ENCODE data around the gene PSENEN.
A peak's percentile ranks its signal among the peaks of the same experiment; 100 is the strongest.

PSENEN gene

DNA sequence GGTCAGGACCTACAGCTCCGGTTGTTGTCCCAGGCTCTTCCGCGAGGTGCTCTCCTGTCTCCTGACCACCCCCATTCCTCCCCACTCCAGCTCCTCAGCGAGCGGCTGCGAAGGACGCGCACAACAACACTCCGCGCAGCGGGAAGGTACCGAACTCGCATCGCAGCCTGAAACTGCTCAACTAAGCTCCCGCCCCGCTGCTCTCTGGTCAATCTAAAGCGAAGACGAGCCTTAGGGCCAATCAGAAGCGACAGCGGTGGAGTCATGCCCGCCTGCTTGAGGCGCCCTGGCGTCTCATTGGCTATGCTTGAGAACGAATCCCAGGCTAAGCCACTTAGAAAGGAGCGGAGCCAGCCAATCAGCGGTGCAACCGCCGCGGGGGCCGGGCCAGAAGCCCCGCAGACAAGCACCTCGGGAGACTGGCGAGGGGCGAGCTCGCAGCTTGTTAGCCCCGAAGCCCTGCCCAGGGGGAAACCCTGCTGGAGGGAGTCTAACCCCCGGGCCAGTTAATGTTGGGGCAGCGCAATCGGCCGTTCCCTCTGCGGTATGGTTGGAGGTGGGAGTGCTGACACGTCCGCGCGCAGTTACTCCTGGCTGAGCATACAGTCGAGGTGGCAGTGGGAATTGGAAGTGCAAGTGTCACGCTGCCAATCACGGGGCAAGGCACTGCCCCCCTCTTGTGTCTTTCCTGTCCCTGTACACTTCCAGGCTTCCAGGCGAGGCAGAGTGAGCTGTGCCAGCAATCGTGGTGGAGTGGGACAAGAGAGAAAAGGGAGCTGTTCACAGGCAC is 43.0 kb upstream of the PSENEN start:
- no peaks in the 10 kb centered on the region for H3K27me3 ChIP-seq (ENCODE audit: insufficient read depth, low read length, poor library complexity, severe bottlenecking)
- H3K9me2 ChIP-seq (replicated peaks; ENCODE audit: low read depth, low read length): no peaks in the 10 kb centered on the region
- no peaks in the 10 kb centered on the region for H3K9me3 ChIP-seq (ENCODE audit: insufficient read depth, low read depth, low read length)
- H3K36me3 ChIP-seq (ENCODE audit: insufficient read depth, low read length): no peaks in the 10 kb centered on the region
- peak overlapping the region; percentile 77 for H3K4me3 ChIP-seq (ENCODE audit: low read length, poor library complexity, severe bottlenecking)
- peak overlapping the region; percentile 94 for H2AFZ ChIP-seq (ENCODE audit: low read length)
- peak overlapping the region; percentile 80 for H3K4me2 ChIP-seq (ENCODE audit: low read depth, low read length, poor library complexity, severe bottlenecking)
- H3K9ac ChIP-seq (ENCODE audit: low read depth, low read length, poor library complexity, severe bottlenecking): peak overlapping the region; percentile 51
- H3F3A ChIP-seq (ENCODE audit: low read depth): no peaks in the 10 kb centered on the region
- no peaks in the 10 kb centered on the region for H3K79me2 ChIP-seq (ENCODE audit: insufficient read depth, low read length)
- H4K20me1 ChIP-seq (ENCODE audit: insufficient read depth, low read length, poor library complexity, severe bottlenecking): no peaks in the 10 kb centered on the region
- H3K4me1 ChIP-seq (ENCODE audit: insufficient read depth, low read length, poor library complexity, severe bottlenecking): peaks cover 6% of the 10 kb centered on the region
- TF ChIP-seq, protein P1, sequence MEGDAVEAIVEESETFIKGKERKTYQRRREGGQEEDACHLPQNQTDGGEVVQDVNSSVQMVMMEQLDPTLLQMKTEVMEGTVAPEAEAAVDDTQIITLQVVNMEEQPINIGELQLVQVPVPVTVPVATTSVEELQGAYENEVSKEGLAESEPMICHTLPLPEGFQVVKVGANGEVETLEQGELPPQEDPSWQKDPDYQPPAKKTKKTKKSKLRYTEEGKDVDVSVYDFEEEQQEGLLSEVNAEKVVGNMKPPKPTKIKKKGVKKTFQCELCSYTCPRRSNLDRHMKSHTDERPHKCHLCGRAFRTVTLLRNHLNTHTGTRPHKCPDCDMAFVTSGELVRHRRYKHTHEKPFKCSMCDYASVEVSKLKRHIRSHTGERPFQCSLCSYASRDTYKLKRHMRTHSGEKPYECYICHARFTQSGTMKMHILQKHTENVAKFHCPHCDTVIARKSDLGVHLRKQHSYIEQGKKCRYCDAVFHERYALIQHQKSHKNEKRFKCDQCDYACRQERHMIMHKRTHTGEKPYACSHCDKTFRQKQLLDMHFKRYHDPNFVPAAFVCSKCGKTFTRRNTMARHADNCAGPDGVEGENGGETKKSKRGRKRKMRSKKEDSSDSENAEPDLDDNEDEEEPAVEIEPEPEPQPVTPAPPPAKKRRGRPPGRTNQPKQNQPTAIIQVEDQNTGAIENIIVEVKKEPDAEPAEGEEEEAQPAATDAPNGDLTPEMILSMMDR (conservative IDR thresholded peaks at IDR 0.05; ENCODE audit: low read length): no peak
- TF ChIP-seq EZH2phosphoT487 (IDR thresholded peaks at IDR 0.05; ENCODE audit: borderline replicate concordance): no peak

DNA sequence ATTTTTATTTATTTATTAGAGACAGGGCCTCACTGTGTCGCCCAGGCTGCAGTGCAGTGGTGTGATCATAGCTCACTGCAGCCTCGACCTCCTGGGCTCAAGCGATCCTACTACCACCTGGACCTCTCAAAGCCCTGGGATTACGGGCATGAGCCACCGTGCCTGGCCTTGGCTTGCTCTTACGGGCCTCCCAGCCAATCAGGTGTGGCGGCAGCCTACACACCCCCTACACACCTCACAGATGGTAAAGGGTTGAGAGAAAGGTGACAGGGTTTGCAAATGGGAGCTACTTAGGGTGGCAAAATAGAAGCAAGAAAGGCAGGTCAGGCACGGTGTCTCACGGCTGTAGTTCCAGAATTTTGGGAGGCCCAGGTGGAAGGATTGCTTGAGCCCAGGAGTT is 42.1 kb upstream of the PSENEN start:
- no peak overlapping the region for H3K9ac ChIP-seq (ENCODE audit: low read depth, low read length, poor library complexity, severe bottlenecking)
- TF ChIP-seq, protein P1 (conservative IDR thresholded peaks at IDR 0.05; ENCODE audit: low read length): no peak

DNA sequence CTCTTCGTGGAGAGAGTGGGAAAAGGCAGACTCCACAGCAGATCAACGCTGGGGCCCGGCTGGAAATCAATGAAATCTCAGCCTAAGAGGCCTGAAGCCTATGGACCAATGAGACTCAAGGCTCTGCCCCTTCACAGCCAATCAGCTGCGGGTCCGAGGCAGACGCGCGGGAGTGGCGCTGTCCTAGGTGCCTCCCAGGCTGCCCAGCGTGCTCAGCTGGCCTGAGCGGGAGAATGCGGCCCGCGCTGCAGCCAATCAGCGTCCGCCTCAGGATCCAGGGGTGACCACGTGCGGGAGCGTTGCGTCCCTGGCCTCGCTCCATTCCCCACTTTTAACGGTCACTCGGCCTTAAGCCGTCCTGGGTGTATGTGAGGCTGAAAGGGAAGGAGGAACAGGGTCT is 41.2 kb upstream of the PSENEN start, which contains the start of gene ZBTB32:
Gene ZBTB32, plus strand, starts transcription at position 341 of the 400 bp plus-strand sequence. CDS start 10,069 bp downstream, outside the sequence.
- Histone ChIP-seq H3K79me2 (ENCODE audit: insufficient read depth, low read length) (no peaks in the 10 kb centered on the region), H3K4me3 (ENCODE audit: low read length, poor library complexity, severe bottlenecking) (no peak within 1 kb of the TSS), H4K20me1 (ENCODE audit: insufficient read depth, low read length, poor library complexity, severe bottlenecking) (no peaks in the 10 kb centered on the region), H3K9me3 (ENCODE audit: insufficient read depth, low read depth, low read length) (no peaks in the 10 kb centered on the region), H2AFZ (ENCODE audit: low read length) (no peak within 1 kb of the TSS), H3K4me2 (ENCODE audit: low read depth, low read length, poor library complexity, severe bottlenecking) (no peak within 1 kb of the TSS), H3K9me2 (replicated peaks; ENCODE audit: low read depth, low read length) (no peaks in the 10 kb centered on the region), H3K9ac (ENCODE audit: low read depth, low read length, poor library complexity, severe bottlenecking) (no peak within 1 kb of the TSS), H3F3A (ENCODE audit: low read depth) (no peaks in the 10 kb centered on the region), H3K36me3 (ENCODE audit: insufficient read depth, low read length) (no peaks in the 10 kb centered on the region), H3K4me1 (ENCODE audit: insufficient read depth, low read length, poor library complexity, severe bottlenecking) (peaks cover 6% of the 10 kb centered on the region), H3K27me3 (ENCODE audit: insufficient read depth, low read length, poor library complexity, severe bottlenecking) (no peaks in the 10 kb centered on the region)
- no peak for TF ChIP-seq EZH2phosphoT487 (IDR thresholded peaks at IDR 0.05; ENCODE audit: borderline replicate concordance)
- TF ChIP-seq, protein P1 (conservative IDR thresholded peaks at IDR 0.05; ENCODE audit: low read length): no peak

More for the DNA sequence above, 42.1 kb upstream of the PSENEN start:
- H3K4me3 ChIP-seq (ENCODE audit: low read length, poor library complexity, severe bottlenecking): no peak overlapping the region
- no peaks in the 10 kb centered on the region for H3K36me3 ChIP-seq (ENCODE audit: insufficient read depth, low read length)
- H3K27me3 ChIP-seq (ENCODE audit: insufficient read depth, low read length, poor library complexity, severe bottlenecking): no peaks in the 10 kb centered on the region
- H3K9me3 ChIP-seq (ENCODE audit: insufficient read depth, low read depth, low read length): no peaks in the 10 kb centered on the region
- H2AFZ ChIP-seq (ENCODE audit: low read length): no peak overlapping the region
- H3K9me2 ChIP-seq (replicated peaks; ENCODE audit: low read depth, low read length): no peaks in the 10 kb centered on the region
- H3K4me2 ChIP-seq (ENCODE audit: low read depth, low read length, poor library complexity, severe bottlenecking): peak overlapping the region; percentile 80
- no peaks in the 10 kb centered on the region for H3F3A ChIP-seq (ENCODE audit: low read depth)
- H3K4me1 ChIP-seq (ENCODE audit: insufficient read depth, low read length, poor library complexity, severe bottlenecking): peaks cover 6% of the 10 kb centered on the region
- H4K20me1 ChIP-seq (ENCODE audit: insufficient read depth, low read length, poor library complexity, severe bottlenecking): no peaks in the 10 kb centered on the region
- no peaks in the 10 kb centered on the region for H3K79me2 ChIP-seq (ENCODE audit: insufficient read depth, low read length)

Data from Loucy (cell line).